Measurements from ENCODE around the gene UQCC5. TPM values are rescaled to one million over a fixed set of nuclear protein-coding genes. Genes with fewer than 3 reads are reported as not detected.
A peak's percentile ranks its signal among the peaks of the same experiment; 100 is the strongest.

The UQCC5 gene
- total RNA-seq, 6 donors from 2014 or later, result 2.0 to 43.0 (median 3.0) TPM

DNA sequence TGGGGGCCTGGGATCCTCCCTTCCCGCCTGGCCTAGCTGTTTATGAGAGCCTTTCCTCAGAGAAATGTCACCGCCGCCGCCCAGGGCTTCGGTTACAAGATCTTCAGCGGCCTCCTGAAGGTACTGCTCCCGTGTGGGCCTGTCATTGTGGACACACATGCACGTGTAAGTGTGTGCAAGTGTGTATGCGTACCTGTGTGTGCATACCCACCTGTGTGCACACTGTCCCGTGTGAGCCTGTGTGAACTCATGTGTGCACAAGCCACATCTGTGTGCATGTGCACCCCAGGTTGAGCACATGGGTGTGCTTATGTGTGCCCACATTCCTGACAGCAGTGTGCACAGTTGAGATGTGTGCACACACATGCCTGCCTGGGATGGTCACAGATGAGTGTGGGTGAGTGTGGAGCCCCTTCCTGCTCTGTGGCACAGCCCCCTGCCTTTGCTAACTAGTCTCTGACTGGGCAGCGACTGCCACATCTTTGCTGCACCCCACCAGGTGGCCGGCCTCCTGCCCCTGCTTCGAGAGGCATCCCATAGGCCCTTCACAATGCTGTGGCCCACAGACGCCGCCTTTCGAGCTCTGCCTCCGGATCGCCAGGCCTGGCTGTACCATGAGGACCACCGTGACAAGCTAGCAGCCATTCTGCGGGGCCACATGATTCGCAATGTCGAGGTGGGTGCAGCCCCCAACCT, 16.8 kb upstream of the UQCC5 start:
- Histone ChIP-seq H3K36me3 (peaks cover 0 to 81% (median 24%) of the 10 kb centered on the region in 4 donors), H3K4me3 (no peak overlapping the region), H3K27me3 (no peaks in the 10 kb centered on the region), H3K27ac (no peak overlapping the region), H3K9me3 (no peaks in the 10 kb centered on the region), H3K4me1 (peaks cover 3 to 11% (median 4%) of the 10 kb centered on the region in 4 donors)
- ATAC-seq (ENCODE audit: low FRiP score in 2 of 2) (no peak), DNase-seq (no peak)
- no peak for TF ChIP-seq EP300 (IDR thresholded peaks at IDR 0.05)
- TF ChIP-seq POLR2AphosphoS5 (IDR thresholded peaks at IDR 0.05), result no peak
- TF ChIP-seq, protein P1, sequence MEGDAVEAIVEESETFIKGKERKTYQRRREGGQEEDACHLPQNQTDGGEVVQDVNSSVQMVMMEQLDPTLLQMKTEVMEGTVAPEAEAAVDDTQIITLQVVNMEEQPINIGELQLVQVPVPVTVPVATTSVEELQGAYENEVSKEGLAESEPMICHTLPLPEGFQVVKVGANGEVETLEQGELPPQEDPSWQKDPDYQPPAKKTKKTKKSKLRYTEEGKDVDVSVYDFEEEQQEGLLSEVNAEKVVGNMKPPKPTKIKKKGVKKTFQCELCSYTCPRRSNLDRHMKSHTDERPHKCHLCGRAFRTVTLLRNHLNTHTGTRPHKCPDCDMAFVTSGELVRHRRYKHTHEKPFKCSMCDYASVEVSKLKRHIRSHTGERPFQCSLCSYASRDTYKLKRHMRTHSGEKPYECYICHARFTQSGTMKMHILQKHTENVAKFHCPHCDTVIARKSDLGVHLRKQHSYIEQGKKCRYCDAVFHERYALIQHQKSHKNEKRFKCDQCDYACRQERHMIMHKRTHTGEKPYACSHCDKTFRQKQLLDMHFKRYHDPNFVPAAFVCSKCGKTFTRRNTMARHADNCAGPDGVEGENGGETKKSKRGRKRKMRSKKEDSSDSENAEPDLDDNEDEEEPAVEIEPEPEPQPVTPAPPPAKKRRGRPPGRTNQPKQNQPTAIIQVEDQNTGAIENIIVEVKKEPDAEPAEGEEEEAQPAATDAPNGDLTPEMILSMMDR (IDR thresholded peaks at IDR 0.05), result no peak
- no peak for TF ChIP-seq POLR2A (IDR thresholded peaks at IDR 0.05)
- 94 to 96% methylated on average over 9 to 22 of the region's 22 CpGs for WGBS, 2 donors

DNA sequence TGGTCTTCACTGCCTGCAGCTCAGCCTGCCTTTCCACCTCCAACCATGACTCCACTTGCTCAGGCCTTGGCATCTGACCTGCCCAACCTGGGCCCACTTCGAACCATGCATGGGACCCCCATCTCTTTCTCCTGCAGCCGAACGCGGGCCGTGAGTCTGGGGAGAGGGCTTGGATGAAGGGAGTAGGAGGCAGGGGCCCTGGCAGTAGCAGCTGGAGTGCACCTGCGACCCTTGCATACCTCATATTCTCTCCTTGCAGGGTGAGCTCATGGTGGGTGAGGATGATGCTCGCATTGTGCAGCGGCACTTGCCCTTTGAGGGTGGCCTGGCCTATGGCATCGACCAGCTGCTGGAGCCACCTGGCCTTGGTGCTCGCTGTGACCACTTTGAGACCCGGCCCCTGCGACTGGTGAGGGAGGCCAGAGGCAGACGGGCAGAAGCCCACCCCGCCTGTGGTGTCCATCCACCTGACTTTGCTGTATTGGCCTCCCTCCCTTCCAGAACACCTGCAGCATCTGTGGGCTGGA, 16.2 kb upstream of the UQCC5 start:
- Histone ChIP-seq H3K4me3 (no peak overlapping the region), H3K36me3 (peaks cover 0 to 84% (median 25%) of the 10 kb centered on the region in 4 donors), H3K27ac (no peak overlapping the region), H3K9me3 (no peaks in the 10 kb centered on the region), H3K27me3 (no peaks in the 10 kb centered on the region), H3K4me1 (peaks cover 9 to 17% (median 10%) of the 10 kb centered on the region in 4 donors)
- TF ChIP-seq EP300 (IDR thresholded peaks at IDR 0.05) (no peak), POLR2A (IDR thresholded peaks at IDR 0.05) (no peak), POLR2AphosphoS5 (IDR thresholded peaks at IDR 0.05) (no peak)
- TF ChIP-seq, protein P1 (IDR thresholded peaks at IDR 0.05), result no peak
- DNase-seq (peak in 1 of 2 donors; percentile 71), ATAC-seq (ENCODE audit: low FRiP score in 2 of 2) (no peak)
- 84 to 92% methylated on average over 10 to 13 of the region's 14 CpGs for WGBS, 2 donors

DNA sequence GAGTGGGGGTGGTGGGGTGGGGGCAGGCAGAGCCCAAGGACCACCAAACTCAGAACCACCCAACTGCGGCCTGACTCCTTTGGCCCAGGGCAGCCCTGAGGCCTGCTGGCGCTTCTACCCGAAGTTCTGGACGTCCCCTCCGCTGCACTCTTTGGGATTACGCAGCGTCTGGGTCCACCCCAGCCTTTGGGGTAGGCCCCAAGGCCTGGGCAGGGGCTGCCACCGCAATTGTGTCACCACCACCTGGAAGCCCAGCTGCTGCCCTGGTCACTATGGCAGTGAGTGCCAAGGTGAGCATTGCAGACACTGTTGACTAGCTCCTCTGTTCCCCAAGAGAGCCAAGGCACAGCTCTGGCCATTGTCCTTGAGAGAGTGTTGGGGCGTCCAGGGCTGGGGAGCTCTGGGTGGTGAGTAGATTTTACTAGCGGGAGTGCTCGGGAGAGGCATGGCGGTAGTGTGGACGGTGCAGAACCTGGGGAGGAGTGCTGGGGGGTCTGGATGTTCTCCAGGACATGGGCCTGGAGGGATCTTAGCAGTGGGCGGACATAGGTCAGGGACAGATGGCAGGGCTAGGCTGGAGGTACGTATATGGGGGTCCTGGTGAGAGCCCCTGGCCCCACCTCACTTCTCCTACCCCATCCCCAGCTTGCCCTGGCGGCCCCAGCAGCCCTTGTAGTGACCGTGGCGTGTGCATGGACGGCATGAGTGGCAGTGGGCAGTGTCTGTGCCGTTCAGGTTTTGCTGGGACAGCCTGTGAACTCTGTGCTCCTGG, 15.5 kb upstream of the UQCC5 start:
- 93 to 96% methylated on average over 18 to 20 of the region's 20 CpGs for WGBS, 2 donors
- TF ChIP-seq POLR2AphosphoS5 (IDR thresholded peaks at IDR 0.05) (no peak), POLR2A (IDR thresholded peaks at IDR 0.05) (no peak), EP300 (IDR thresholded peaks at IDR 0.05) (no peak)
- TF ChIP-seq, protein P1 (IDR thresholded peaks at IDR 0.05), result no peak
- Histone ChIP-seq H3K4me1 (peaks cover 15 to 24% (median 17%) of the 10 kb centered on the region in 4 donors), H3K27ac (no peak overlapping the region), H3K9me3 (no peaks in the 10 kb centered on the region), H3K27me3 (no peaks in the 10 kb centered on the region), H3K36me3 (peaks cover 0 to 80% (median 25%) of the 10 kb centered on the region in 4 donors), H3K4me3 (no peak overlapping the region)
- peak in 1 of 2 donors; percentile 55 for DNase-seq
- ATAC-seq (ENCODE audit: low FRiP score in 2 of 2), result no peak

DNA sequence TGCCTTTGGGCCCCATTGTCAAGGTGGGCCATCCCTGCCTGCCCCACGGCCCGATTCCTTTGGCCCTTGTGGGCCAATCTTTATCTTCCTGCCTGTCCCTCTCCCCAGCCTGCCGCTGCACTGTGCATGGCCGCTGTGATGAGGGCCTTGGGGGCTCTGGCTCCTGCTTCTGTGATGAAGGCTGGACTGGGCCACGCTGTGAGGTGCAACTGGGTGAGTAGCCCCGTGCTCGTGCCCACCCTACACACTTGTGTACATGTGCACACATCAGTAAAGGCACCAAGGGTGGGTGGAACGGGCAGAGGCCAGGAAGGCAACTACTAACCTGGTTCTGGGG, 14.9 kb upstream of the UQCC5 start:
- no peak for ATAC-seq (ENCODE audit: low FRiP score in 2 of 2)
- Histone ChIP-seq H3K4me1 (peaks cover 21 to 29% (median 23%) of the 10 kb centered on the region in 4 donors), H3K36me3 (peaks cover 0 to 75% (median 25%) of the 10 kb centered on the region in 4 donors), H3K9me3 (no peaks in the 10 kb centered on the region), H3K4me3 (no peak overlapping the region), H3K27ac (no peak overlapping the region), H3K27me3 (no peaks in the 10 kb centered on the region)
- TF ChIP-seq, protein P1 (IDR thresholded peaks at IDR 0.05), result no peak
- no peak for TF ChIP-seq POLR2AphosphoS5 (IDR thresholded peaks at IDR 0.05)
- no peak for TF ChIP-seq POLR2A (IDR thresholded peaks at IDR 0.05)
- no peak for TF ChIP-seq EP300 (IDR thresholded peaks at IDR 0.05)
- WGBS, 2 donors, result 90 to 96% methylated on average over 6 to 8 of the region's 8 CpGs
- DNase-seq, result peak in 1 of 2 donors; percentile 68

All from upper lobe of left lung (tissue), 6 donors.